ENCODE measurements around the gene GLI1. TPM values are rescaled to one million over a fixed set of nuclear protein-coding genes. Genes with fewer than 3 reads are reported as not detected.

Gene GLI1
- total and polyA plus RNA-seq, 2 of the 13 experiments (the other 11 are each of a cell fraction or from before 2014, with no cell fraction given), result 0.09 to 0.20 TPM

DNA sequence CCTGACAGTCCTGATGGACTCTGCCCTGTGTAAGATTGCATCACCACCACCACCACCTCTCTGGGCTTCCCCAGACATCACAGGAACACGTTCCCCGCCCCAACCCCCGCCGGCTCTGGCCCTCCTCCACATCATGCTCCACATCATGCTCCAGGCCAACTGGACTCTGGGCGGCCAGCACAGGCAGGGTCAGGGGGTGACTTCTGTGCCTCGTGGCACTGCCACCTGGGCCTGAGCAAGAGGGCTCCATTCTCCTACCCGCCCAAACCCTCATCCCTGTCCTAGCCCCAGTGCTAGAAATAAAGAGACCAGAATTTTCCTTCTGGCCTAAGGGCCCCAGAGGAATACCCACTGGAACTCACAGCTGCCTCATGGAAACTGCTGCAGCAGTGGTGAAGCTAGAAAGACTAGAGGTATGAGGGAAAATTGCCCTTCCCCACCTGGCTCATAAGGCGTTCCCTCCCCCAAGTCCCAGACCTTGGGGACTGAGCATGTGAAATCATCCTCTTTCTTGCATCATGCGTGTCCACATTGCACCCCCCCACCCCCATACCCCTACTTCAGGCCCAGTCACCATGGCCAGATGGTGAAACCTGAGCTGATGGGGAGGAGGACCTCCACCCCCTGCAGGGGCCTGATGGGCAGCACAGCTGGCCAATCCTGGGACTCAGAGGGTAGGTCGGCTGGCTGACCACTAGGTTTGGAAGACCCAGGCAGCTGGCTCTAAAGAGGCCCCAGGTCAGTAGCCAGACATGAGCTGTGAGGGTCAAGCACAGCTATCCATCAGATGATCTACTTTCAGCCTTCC lies 4.8 kb upstream of the GLI1 start, which contains the start of gene INHBE (continued):
- TF ChIP-seq, protein P1, sequence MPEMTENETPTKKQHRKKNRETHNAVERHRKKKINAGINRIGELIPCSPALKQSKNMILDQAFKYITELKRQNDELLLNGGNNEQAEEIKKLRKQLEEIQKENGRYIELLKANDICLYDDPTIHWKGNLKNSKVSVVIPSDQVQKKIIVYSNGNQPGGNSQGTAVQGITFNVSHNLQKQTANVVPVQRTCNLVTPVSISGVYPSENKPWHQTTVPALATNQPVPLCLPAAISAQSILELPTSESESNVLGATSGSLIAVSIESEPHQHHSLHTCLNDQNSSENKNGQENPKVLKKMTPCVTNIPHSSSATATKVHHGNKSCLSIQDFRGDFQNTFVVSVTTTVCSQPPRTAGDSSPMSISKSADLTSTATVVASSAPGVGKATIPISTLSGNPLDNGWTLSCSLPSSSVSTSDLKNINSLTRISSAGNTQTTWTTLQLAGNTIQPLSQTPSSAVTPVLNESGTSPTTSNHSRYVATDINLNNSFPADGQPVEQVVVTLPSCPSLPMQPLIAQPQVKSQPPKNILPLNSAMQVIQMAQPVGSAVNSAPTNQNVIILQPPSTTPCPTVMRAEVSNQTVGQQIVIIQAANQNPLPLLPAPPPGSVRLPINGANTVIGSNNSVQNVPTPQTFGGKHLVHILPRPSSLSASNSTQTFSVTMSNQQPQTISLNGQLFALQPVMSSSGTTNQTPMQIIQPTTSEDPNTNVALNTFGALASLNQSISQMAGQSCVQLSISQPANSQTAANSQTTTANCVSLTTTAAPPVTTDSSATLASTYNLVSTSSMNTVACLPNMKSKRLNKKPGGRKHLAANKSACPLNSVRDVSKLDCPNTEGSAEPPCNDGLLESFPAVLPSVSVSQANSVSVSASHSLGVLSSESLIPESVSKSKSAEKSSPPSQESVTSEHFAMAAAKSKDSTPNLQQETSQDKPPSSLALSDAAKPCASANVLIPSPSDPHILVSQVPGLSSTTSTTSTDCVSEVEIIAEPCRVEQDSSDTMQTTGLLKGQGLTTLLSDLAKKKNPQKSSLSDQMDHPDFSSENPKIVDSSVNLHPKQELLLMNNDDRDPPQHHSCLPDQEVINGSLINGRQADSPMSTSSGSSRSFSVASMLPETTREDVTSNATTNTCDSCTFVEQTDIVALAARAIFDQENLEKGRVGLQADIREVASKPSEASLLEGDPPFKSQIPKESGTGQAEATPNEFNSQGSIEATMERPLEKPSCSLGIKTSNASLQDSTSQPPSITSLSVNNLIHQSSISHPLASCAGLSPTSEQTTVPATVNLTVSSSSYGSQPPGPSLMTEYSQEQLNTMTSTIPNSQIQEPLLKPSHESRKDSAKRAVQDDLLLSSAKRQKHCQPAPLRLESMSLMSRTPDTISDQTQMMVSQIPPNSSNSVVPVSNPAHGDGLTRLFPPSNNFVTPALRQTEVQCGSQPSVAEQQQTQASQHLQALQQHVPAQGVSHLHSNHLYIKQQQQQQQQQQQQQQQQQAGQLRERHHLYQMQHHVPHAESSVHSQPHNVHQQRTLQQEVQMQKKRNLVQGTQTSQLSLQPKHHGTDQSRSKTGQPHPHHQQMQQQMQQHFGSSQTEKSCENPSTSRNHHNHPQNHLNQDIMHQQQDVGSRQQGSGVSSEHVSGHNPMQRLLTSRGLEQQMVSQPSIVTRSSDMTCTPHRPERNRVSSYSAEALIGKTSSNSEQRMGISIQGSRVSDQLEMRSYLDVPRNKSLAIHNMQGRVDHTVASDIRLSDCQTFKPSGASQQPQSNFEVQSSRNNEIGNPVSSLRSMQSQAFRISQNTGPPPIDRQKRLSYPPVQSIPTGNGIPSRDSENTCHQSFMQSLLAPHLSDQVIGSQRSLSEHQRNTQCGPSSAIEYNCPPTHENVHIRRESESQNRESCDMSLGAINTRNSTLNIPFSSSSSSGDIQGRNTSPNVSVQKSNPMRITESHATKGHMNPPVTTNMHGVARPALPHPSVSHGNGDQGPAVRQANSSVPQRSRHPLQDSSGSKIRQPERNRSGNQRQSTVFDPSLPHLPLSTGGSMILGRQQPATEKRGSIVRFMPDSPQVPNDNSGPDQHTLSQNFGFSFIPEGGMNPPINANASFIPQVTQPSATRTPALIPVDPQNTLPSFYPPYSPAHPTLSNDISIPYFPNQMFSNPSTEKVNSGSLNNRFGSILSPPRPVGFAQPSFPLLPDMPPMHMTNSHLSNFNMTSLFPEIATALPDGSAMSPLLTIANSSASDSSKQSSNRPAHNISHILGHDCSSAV (CRISPR knock-in tag; IDR thresholded peaks at IDR 0.05; ENCODE audit: borderline replicate concordance), result peak; percentile 73; the same call in 1 of the 2 replicates
- no peak for TF ChIP-seq FOXM1 (CRISPR knock-in tag; IDR thresholded peaks at IDR 0.05)
- no peak for TF ChIP-seq ZNF280B (CRISPR knock-in tag; IDR thresholded peaks at IDR 0.05; ENCODE audit: borderline replicate concordance)
- no peak for TF ChIP-seq CENPBD1 (CRISPR knock-in tag; IDR thresholded peaks at IDR 0.05; ENCODE audit: borderline replicate concordance, low read depth)
- TF ChIP-seq KAT7 (CRISPR knock-in tag; IDR thresholded peaks at IDR 0.05; ENCODE audit: borderline replicate concordance), result peak; percentile 66; the same call in 1 of the 2 replicates
- no peak for TF ChIP-seq ATAD3A (CRISPR knock-in tag; IDR thresholded peaks at IDR 0.05)
- no peak for TF ChIP-seq ZMAT3 (CRISPR knock-in tag; conservative IDR thresholded peaks at IDR 0.05)
- TF ChIP-seq RBM39 (IDR thresholded peaks at IDR 0.05; ENCODE audit: low read depth, low read length, poor library complexity, severe bottlenecking), result peak; percentile 60
- TF ChIP-seq NFKBIZ (CRISPR knock-in tag; IDR thresholded peaks at IDR 0.05), result peak; percentile 62; the same call in 1 of the 2 replicates
- no peak for TF ChIP-seq HNRNPH1 (optimal IDR thresholded peaks at IDR 0.05; ENCODE audit: low read depth, low read length)
- no peak for TF ChIP-seq ZNF512B (CRISPR knock-in tag; IDR thresholded peaks at IDR 0.05; ENCODE audit: borderline replicate concordance)
- no peak for TF ChIP-seq NR0B2 (CRISPR knock-in tag; IDR thresholded peaks at IDR 0.05)
- no peak for TF ChIP-seq RORA (CRISPR knock-in tag; IDR thresholded peaks at IDR 0.05)
- no peak for TF ChIP-seq ZNF230 (CRISPR knock-in tag; IDR thresholded peaks at IDR 0.05)
- no peak for TF ChIP-seq NFE2L2 (IDR thresholded peaks at IDR 0.05; ENCODE audit: low read length)

All from HepG2 (cell line).